Measurements from ENCODE around the gene F11. TPM values are rescaled to one million over a fixed set of nuclear protein-coding genes. Genes with fewer than 3 reads are reported as not detected.
"Not testable (repeated sequence)": the region's sequence is repeated elsewhere in the genome, so short reads cannot be mapped to it uniquely, and the experiment has no call there.

Gene F11
- total RNA-seq, 1 donor from 2014 or later: not detected

GRCh38 chr4:186304216-186304615 lies 38.2 kb downstream of the F11 start:
- Mint-ChIP-seq H3K27ac (ENCODE audit: unreplicated experiment) (peak overlapping the region; percentile 8), H3K27me3 (ENCODE audit: unreplicated experiment) (peaks cover 1% of the 10 kb centered on the region), H3K4me1 (ENCODE audit: low read depth, unreplicated experiment) (no peaks in the 10 kb centered on the region), H3K36me3 (ENCODE audit: unreplicated experiment) (peaks cover 4% of the 10 kb centered on the region), H3K4me3 (ENCODE audit: unreplicated experiment) (no peak overlapping the region), H3K9me3 (ENCODE audit: unreplicated experiment) (no peaks in the 10 kb centered on the region)
- DNase-seq: no peak
- TF ChIP-seq CTCF (IDR thresholded peaks at IDR 0.05; ENCODE audit: partially characterized antibody, unreplicated experiment): no peak

DNA sequence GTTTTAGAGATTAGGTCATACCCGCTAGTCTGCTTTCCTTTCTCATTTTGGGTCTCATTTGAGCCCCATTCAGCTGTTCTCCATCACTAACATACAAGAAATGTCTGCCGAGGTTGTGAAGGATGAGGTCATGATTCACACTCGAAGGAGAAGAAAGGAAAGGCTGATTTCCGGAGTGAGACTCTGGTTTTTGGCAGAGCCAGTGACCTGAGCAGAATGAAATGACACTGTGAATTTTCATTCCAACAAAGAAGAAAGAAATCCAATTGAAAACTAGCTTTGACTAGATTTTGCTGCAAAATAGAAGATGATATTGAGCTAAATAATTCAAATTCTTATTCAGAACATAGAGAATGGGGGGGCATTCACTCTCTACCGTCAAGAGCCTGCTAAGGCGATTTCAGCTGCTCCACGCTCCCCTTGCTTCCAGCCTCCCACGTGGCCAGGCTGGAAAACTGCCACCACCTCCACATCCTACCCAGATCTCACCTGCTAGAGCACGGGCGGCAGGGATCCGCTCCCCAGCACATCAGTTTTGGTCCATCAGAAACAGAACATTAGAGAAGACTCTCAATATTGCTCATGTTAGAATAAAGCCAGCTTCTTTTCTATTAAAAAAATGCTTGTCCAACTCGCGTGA lies 39.0 kb downstream of the F11 start:
- H3K4me3 Mint-ChIP-seq (ENCODE audit: unreplicated experiment): no peak overlapping the region
- DNase-seq: no peak
- H3K36me3 Mint-ChIP-seq (ENCODE audit: unreplicated experiment): peaks cover 4% of the 10 kb centered on the region
- TF ChIP-seq CTCF (IDR thresholded peaks at IDR 0.05; ENCODE audit: partially characterized antibody, unreplicated experiment): no peak
- H3K4me1 Mint-ChIP-seq (ENCODE audit: low read depth, unreplicated experiment): no peaks in the 10 kb centered on the region
- H3K27ac Mint-ChIP-seq (ENCODE audit: unreplicated experiment): no peak overlapping the region
- no peaks in the 10 kb centered on the region for H3K9me3 Mint-ChIP-seq (ENCODE audit: unreplicated experiment)
- peaks cover 1% of the 10 kb centered on the region for H3K27me3 Mint-ChIP-seq (ENCODE audit: unreplicated experiment)

DNA sequence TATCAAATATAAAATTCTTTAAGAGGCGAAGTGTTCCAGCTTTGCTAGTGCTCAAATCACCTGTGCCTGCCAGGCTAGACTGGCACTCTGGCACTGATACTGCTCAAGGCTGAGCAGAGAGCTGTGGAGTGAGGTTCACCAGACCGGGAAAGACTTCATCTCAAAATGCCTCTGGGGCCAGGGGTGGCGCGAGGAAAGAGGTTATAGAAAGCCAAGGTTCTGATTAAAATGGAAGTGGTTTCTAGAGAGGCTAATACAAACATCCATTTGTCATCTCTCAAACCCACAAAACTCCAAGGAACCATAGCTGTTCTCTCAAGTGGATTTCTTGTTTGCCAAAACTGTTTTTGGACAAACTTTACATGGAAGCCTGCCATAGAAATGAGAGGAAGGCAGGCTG lies 41.5 kb downstream of the F11 start:
- peaks cover 4% of the 10 kb centered on the region for H3K36me3 Mint-ChIP-seq (ENCODE audit: unreplicated experiment)
- H3K4me1 Mint-ChIP-seq (ENCODE audit: low read depth, unreplicated experiment): no peaks in the 10 kb centered on the region
- H3K27ac Mint-ChIP-seq (ENCODE audit: unreplicated experiment): no peak overlapping the region
- no peak for TF ChIP-seq CTCF (IDR thresholded peaks at IDR 0.05; ENCODE audit: partially characterized antibody, unreplicated experiment)
- no peak for DNase-seq
- H3K4me3 Mint-ChIP-seq (ENCODE audit: unreplicated experiment): no peak overlapping the region
- H3K9me3 Mint-ChIP-seq (ENCODE audit: unreplicated experiment): no peaks in the 10 kb centered on the region
- peaks cover 1% of the 10 kb centered on the region for H3K27me3 Mint-ChIP-seq (ENCODE audit: unreplicated experiment)

DNA sequence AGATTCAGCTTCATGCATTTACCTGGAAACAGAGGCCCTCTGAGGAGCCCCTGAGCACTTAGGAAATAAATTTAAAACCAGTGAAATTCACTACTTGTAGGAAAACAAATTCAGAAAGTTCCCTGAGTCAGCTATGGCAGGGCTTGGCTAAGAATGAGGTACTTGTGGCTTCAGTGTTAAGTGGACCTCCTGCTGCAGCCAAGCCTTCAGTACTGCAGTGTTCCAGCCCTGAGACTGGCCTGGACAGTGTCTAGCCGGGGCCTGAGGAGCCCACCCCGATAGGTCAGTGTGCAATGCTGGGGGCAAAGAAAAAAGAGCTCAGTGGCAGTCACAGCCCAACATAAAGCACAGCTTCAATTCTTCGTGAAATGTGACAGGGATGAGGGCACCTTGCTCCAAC lies 41.9 kb downstream of the F11 start:
- H3K4me3 Mint-ChIP-seq (ENCODE audit: unreplicated experiment): no peak overlapping the region
- H3K27ac Mint-ChIP-seq (ENCODE audit: unreplicated experiment): no peak overlapping the region
- no peaks in the 10 kb centered on the region for H3K4me1 Mint-ChIP-seq (ENCODE audit: low read depth, unreplicated experiment)
- no peaks in the 10 kb centered on the region for H3K9me3 Mint-ChIP-seq (ENCODE audit: unreplicated experiment)
- TF ChIP-seq CTCF (IDR thresholded peaks at IDR 0.05; ENCODE audit: partially characterized antibody, unreplicated experiment): no peak
- peaks cover 4% of the 10 kb centered on the region for H3K36me3 Mint-ChIP-seq (ENCODE audit: unreplicated experiment)
- no peak for DNase-seq
- peaks cover 1% of the 10 kb centered on the region for H3K27me3 Mint-ChIP-seq (ENCODE audit: unreplicated experiment)

DNA sequence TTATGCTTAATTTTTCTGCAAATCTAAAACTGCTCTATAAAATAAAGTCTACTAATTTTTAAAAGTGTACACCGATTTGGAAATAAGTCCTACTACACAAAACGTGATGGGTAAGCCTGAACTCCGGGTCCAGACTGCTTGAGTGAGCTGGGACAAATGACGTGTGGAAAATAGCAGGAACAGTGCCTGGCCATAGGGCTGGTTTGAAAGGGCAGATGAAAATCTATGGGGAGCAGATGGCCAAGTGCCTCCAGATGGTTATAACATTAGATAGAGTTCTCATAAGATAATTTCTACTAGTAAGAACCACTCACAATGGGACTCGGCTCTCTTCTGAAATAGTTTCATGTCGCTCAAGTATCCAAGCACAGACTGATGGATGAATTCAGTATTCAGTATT lies 52.5 kb downstream of the F11 start:
- peaks cover 5% of the 10 kb centered on the region for H3K9me3 Mint-ChIP-seq (ENCODE audit: unreplicated experiment)
- H3K4me3 Mint-ChIP-seq (ENCODE audit: unreplicated experiment): peak overlapping the region; percentile 28
- H3K36me3 Mint-ChIP-seq (ENCODE audit: unreplicated experiment): peaks cover 3% of the 10 kb centered on the region
- no peak for DNase-seq
- TF ChIP-seq CTCF (IDR thresholded peaks at IDR 0.05; ENCODE audit: partially characterized antibody, unreplicated experiment): no peak
- H3K27ac Mint-ChIP-seq (ENCODE audit: unreplicated experiment): peak overlapping the region; percentile 78
- H3K4me1 Mint-ChIP-seq (ENCODE audit: low read depth, unreplicated experiment): peaks cover 30% of the 10 kb centered on the region
- peaks cover 9% of the 10 kb centered on the region for H3K27me3 Mint-ChIP-seq (ENCODE audit: unreplicated experiment)

DNA sequence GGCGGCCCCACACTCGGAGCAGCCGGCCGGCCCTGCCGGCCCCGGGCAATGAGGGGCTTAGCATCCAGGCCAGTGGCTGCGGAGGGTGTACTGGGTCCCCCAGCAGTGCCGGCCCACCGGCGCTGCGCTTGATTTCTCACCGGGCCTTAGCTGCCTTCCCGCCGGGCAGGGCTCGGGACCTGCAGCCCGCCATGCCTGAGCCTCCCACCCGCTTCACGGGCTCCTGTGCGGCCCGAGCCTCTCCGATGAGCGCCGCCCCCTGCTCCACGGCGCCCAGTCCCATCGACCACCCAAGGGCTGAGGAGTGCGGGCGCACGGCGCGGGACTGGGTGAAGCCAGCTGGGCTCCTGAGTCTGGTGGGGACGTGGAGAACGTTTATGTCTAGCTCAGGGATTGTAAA lies 58.7 kb downstream of the F11 start:
- H3K9me3 Mint-ChIP-seq (ENCODE audit: unreplicated experiment); H3K27ac Mint-ChIP-seq (ENCODE audit: unreplicated experiment); H3K4me3 Mint-ChIP-seq (ENCODE audit: unreplicated experiment); DNase-seq; H3K27me3 Mint-ChIP-seq (ENCODE audit: unreplicated experiment); H3K36me3 Mint-ChIP-seq (ENCODE audit: unreplicated experiment): not testable (repeated sequence)
- H3K4me1 Mint-ChIP-seq (ENCODE audit: low read depth, unreplicated experiment): peaks cover 18% of the 10 kb centered on the region

Data from glutamatergic neuron (in vitro differentiated cells).